ENCODE results near the gene CGB1. TPM values are rescaled to one million over a fixed set of nuclear protein-coding genes. Genes with fewer than 3 reads are reported as not detected.
A peak's percentile ranks its signal among the peaks of the same experiment; 100 is the strongest.
"Not testable (repeated sequence)": the region's sequence is repeated elsewhere in the genome, so short reads cannot be mapped to it uniquely, and the experiment has no call there.

Gene CGB1
- total RNA-seq = not detected in 2 replicates
- polyA plus RNA-seq (2012) = 0.33 TPM

DNA sequence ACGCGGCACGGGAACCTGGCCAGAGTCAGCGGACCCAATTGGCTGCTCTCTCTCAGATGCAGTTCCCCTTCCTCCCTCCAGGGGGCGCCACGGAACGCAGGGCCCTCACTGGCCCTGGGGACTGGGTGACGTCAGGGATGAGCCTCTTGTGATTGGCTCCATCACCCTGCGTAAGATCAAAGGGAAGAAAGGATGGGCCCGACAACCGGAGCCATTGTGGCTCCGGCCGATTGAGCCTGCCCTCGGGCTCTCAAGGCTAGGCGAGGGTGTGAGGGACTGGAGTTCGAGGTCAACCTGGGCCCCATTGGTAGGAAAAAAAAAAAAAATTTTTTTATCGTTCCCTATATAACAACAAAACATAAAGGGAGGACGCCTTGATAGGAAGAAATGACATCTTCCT is at the start of gene CGB1:
Gene CGB1, minus strand, starts transcription at position 81 of the 400 bp plus-strand sequence. CDS start 184 bp downstream, outside the sequence.
- not testable (repeated sequence) for DNase-seq (ENCODE audit: low read depth)

GRCh38 chr19:49086296-49086695 is 49.6 kb upstream of the CGB1 start:
- no peak for DNase-seq (ENCODE audit: low read depth)

DNA sequence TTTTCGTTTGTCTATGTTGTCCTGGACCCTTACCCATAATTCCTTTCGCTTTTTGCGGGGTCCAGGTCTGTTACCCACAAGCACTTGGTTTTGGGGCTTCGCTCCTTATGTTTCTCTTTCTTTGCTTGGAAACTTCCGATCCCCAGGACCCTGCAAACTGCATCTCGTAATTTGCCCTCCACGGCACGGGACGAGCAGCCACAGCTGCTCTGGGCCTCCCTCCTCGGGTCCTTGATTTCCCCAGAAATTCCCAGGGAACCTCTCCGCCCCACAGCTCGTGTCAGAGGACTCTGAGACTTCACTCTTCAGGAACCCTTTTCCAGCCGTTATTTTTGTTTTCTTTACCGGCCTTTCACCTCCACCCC is 49.2 kb upstream of the CGB1 start:
- no peak for DNase-seq (ENCODE audit: low read depth)

GRCh38 chr19:49085020-49085867 is 48.5 kb upstream of the CGB1 start, which contains the start of gene SNRNP70:
Gene SNRNP70 (plus strand): TSS chr19:49085451. CDS start chr19:49086415, 964 bp downstream.
- DNase-seq (ENCODE audit: low read depth) = peak; percentile 99

- DNase-seq (ENCODE audit: low read depth) = no peak
Observed at GRCh38 chr19:49084206-49085019, 47.7 kb upstream of the CGB1 start.

GRCh38 chr19:49081273-49081672 is 44.6 kb upstream of the CGB1 start:
- DNase-seq (ENCODE audit: low read depth) = no peak

- no peak for DNase-seq (ENCODE audit: low read depth)
Observed at GRCh38 chr19:49080392-49080791, 43.7 kb upstream of the CGB1 start.

DNA sequence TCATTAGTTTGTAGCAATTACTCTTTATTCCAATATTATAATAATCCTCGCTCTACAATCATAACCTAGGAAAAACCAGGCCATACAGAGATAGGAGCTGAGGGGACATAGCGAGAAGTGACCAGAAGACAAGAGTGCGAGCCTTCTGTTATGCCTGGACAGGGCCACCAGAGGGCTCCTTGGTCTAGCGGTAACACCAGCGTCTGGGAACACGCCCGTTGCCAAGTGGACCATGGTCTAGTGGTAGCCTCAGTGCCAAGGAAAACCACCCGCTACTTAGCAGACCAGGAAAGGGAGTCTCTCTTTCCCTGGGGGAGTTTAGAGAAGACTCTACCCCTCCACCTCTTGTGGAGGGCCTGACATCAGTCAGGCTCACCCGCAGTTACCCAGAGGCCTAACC is 38.2 kb upstream of the CGB1 start:
- DNase-seq (ENCODE audit: low read depth) = peak; percentile 71

- peak; percentile 83 for DNase-seq (ENCODE audit: low read depth)
Observed at GRCh38 chr19:49073514-49074378, 37.1 kb upstream of the CGB1 start.

DNA sequence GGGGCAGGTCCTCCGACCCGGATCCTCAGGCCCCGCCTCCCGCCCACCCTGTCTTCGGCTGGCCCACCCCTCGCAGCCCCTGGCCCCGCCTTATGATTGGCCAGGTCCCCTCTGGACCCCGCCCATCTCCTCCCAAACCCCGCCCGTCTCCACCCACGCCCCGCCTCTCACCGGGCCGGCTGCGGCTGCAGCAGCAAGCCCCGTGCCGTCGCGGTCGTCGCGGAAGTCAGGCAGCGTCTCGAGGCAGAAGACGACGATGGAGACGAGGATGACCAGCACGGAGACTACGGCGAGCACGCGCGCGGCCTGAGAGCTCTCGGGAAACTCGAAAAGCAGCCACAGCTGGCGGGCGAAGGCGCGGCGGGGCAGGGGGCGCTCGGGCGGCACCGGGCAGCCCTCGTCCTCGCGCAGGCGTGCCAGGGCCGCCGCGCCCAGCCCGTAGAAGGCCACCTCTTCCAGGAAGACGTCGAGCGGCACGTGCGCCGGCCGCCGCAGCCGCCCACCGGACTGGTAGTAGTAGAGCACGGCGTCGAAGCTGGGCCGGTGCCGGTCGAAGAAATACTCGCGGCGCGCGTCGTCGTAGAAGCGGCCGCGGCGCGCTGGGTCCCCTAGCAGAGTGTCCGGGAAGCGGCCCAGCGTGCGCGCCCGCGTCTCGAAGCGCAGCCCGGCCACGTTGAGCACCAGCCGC is 35.3 kb upstream of the CGB1 start:
- DNase-seq (ENCODE audit: low read depth) = peak; percentile 3

DNA sequence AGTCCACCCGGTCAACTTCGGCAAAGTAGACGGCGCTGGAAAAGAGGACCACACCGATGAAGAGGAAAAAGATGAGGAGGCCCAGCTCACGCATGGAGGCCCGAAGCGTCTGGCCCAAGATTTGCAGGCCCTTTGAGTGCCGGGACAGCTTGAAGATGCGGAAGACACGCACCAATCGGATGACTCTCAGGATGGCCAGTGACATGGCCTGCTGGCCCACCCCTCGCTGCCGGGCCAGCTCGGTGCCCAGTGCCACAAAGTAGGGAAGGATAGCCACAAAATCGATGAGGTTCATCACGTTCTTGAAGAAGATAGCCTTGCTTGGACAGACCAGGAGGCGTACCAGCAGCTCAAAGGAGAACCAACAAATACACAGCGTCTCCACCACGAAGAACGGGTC is 33.7 kb upstream of the CGB1 start:
- DNase-seq (ENCODE audit: low read depth) = no peak

DNA sequence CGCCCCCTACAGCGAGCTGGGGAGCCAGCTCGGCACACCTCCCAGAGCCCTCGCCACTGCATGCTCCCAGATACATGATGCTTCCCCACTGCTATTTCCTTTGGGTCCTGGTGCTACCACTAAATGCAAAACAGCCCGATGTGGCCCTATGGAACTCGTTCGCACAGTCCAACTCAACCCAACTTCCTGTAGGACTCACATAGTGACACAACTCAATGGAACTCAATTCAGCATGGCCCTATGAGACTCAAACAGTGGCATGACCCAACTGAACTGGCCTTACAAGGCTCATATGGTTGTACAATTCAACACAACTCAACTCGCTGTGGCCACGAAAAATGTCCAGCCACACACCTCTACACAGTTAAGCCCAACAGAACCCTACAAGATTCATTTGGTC is 32.3 kb upstream of the CGB1 start:
- no peak for DNase-seq (ENCODE audit: low read depth)

- peak; percentile 3 for DNase-seq (ENCODE audit: low read depth)
Observed at GRCh38 chr19:49067554-49067953, 30.9 kb upstream of the CGB1 start.

GRCh38 chr19:49065905-49066512 is 29.3 kb upstream of the CGB1 start:
- peak; percentile 32 for DNase-seq (ENCODE audit: low read depth)

DNA sequence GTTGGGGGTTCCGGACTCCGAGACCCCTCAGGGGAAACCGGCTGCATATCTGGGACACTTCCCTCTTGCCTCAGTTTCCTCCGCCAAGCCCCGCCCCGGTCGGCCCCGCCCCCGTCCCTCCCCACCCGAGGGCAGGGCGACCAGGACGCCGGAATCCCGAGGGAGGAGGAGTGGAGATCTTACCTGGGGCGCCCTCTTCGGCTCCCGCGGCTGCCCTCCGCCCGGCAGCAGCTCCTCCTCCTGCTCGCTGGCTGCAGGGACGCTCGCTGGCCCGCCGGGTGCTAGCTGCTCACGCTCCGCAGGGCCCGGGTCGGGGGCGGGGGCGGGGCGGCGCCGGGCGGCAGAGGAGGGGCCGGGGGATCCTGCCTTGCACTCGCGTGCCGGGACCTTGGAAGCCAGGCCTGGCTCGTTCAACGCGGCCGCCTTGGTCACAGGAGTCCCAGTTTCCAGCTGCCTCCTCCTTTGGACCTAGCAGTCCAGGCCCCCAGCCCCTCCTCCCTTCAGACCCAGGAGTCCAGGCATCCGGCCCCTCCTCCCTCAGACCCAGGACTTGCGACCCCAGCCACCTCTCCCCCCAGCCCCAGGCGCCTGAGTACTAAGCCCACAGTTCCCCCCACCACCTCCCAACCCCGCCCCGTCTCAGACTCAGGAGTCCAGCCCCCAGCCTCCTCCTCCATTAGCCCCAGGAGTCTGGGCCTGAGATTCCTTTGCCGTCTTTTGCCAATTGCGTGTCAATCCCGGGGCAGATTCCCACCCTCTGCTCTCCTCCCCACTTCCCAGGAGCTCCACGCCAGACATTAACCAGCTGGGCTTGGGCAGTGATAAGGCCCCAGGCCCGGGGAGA is 28.3 kb upstream of the CGB1 start, which contains the start of gene NTF4:
Gene NTF4, minus strand, starts transcription at position 51 of the 844 bp plus-strand sequence. CDS start 2,821 bp downstream, outside the sequence.
- DNase-seq (ENCODE audit: low read depth) = no peak

GRCh38 chr19:49064029-49064629 is 27.4 kb upstream of the CGB1 start:
- DNase-seq (ENCODE audit: low read depth) = no peak

DNA sequence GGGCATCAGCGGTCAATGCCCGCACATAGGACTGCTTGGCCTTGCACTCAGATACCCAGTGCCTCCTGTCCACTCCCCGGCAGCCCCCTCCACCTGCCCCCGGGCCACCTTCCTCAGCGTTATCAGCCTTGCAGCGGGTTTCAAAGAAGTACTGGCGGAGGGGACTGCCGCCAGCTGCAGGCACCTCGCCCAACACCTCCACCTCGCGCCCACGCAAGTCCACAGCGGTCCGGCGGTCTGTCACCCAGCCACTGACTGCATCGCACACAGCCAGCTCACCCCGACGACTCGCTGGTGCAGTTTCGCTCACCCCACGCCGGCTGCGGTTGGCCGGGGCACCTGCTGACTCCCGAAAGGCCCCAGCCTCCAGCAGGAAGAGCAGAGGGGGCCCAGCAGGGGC is 24.8 kb upstream of the CGB1 start:
- no peak for DNase-seq (ENCODE audit: low read depth)

- no peak for DNase-seq (ENCODE audit: low read depth)
Observed at GRCh38 chr19:49061000-49061399, 24.3 kb upstream of the CGB1 start.

DNA sequence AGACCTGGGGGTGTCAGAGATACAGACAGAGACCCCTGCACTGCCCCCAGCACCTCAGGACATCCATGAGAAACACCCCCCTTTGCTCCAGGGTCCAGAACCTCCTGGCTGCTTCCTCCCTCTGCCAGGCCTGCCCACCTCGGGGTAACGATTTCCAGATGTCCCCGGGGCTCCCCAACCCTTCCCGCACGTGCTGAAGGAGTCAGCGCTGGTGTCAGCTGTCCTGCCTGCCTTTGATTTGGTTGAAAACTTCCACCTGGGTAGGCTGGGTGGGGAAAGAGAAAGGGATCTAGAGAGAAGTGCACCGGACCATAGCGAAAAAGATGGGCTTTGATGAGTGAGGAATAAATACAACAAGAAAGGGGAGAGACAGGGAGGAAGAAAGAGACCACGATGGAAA is 22.4 kb upstream of the CGB1 start:
- no peak for DNase-seq (ENCODE audit: low read depth)
